BE2C (cell line): ENCODE measurements around the gene TCERG1L.

Experiments used
- DNase-seq: peaks from one replicate; pipeline ENCODE4 v3.0.0-alpha.2; 2020
- H3K27me3 ChIP-seq: fragments of 250-450 bp; sonication (Bioruptor Pico); 2 replicates; pipeline ENCODE4 v1.5.1; 2020; ENCODE audit warnings: mild to moderate bottlenecking
- H3K36me3 ChIP-seq: fragments of 250-450 bp; sonication (Bioruptor Pico); 2 replicates; pipeline ENCODE4 v1.5.1; 2020; ENCODE audit warnings: mild to moderate bottlenecking
- H3K4me1 ChIP-seq: fragments of 250-450 bp; sonication (Bioruptor Pico); 2 replicates; pipeline ENCODE4 v1.5.1; 2020
- H3K4me3 ChIP-seq: 2 replicates; pipeline ENCODE4 v1.5.1; 2011; ENCODE audit warnings: low read depth, low read length
- H3K9me3 ChIP-seq: fragments of 250-450 bp; sonication (Bioruptor Pico); 2 replicates; pipeline ENCODE4 v1.5.1; 2020
- CTCF ChIP-seq: IDR thresholded peaks from 2 replicates; pipeline ENCODE4 v1.5.1; 2012; ENCODE audit warnings: mild to moderate bottlenecking, low read depth, low read length

The TCERG1L gene

DNA sequence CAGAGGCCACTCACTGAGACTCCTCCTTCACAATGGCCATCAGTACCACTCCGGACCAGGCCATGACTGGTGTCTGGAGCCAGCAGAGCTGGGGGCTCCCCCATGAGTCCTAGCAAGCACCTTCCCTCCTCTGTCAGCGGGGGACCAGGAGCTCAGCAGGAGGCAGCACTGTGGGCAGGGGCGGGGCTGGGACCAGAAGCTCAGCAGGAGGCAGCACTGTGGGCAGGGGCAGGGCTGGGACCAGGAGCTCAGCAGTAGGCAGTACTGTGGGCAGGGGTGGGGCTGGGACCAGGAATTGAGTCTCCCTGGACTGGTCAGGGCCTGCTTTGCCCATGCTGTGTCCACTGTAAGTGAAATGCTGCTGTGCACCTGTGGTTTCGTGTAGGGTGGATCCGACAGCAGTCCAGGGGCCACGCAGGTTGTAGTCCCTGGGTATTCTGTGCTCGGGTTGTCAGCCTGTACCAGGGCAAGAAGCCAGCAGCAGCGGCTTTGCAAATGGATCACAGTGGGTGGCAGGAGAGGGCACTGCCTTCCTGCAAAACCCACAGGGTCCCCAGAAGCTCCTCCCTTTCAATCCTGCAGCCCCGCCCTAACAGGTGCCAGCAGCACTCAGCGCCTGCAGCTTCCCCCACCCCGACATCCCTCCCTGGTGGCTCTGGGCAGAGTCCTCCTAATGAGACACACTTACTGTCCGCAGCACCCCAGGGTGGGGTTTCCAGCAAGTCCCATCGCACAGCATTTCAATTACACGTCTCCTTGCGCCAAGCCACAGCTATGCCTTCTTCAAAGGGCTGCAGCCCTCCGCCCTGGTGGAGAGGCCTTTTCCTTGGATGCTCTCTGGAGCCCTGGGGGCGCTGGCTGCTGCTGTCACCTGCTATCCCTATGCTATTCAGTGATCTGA is 220.5 kb downstream of the TCERG1L start:
- Histone ChIP-seq H3K36me3 (no peaks in the 10 kb centered on the region), H3K4me1 (no peaks in the 10 kb centered on the region), H3K9me3 (no peaks in the 10 kb centered on the region), H3K4me3 (no peak overlapping the region), H3K27me3 (no peaks in the 10 kb centered on the region)
- DNase-seq, result no peak
- no peak for TF ChIP-seq CTCF

DNA sequence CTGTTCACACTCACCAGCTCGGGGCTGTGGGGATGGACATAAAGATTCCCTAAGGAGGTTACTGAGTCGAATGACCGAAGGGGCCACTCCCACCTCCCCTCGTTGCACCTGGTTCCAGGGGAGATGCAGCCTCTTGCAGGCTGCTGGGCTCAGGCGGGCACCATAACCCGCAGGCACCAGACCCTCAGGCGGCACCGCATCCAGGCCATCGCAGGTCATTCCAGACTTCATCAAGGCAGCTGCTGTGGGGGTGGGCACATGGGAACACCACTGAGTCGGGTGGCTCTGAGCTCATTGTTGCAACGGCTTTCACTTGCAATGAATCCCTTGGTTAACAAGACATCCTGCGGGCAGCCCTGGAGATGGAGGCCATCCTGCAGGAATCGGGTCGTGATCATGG is 221.7 kb downstream of the TCERG1L start:
- no peaks in the 10 kb centered on the region for H3K9me3 ChIP-seq
- no peaks in the 10 kb centered on the region for H3K27me3 ChIP-seq
- no peaks in the 10 kb centered on the region for H3K4me1 ChIP-seq
- no peak overlapping the region for H3K4me3 ChIP-seq
- no peak for DNase-seq
- no peaks in the 10 kb centered on the region for H3K36me3 ChIP-seq
- no peak for TF ChIP-seq CTCF

DNA sequence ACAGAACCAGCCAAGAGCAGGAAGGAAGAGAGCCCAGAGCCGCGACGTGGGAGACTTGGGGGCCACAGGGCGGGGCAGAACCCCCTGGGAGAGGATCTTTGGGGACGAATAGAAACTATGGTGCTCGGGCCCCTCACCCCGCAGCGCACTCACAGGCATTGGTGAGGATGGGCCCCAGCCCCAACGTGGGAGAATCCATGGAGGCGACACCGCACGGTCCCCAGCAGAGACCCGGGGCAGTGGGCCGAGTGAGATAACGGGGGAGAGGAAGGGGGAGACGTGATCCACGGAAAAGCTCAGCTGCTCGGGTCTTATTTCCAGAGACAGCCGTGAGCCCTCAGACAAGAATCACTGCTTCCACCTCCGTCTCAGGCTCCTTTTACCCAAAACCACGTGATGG is 222.4 kb downstream of the TCERG1L start:
- Histone ChIP-seq H3K9me3 (no peaks in the 10 kb centered on the region), H3K36me3 (no peaks in the 10 kb centered on the region), H3K4me1 (no peaks in the 10 kb centered on the region), H3K27me3 (no peaks in the 10 kb centered on the region), H3K4me3 (no peak overlapping the region)
- TF ChIP-seq CTCF, result no peak
- no peak for DNase-seq

GRCh38 chr10:131088619-131089018 is 222.9 kb downstream of the TCERG1L start:
- Histone ChIP-seq H3K9me3 (no peaks in the 10 kb centered on the region), H3K4me3 (no peak overlapping the region), H3K36me3 (no peaks in the 10 kb centered on the region), H3K4me1 (no peaks in the 10 kb centered on the region), H3K27me3 (no peaks in the 10 kb centered on the region)
- DNase-seq, result no peak
- no peak for TF ChIP-seq CTCF

DNA sequence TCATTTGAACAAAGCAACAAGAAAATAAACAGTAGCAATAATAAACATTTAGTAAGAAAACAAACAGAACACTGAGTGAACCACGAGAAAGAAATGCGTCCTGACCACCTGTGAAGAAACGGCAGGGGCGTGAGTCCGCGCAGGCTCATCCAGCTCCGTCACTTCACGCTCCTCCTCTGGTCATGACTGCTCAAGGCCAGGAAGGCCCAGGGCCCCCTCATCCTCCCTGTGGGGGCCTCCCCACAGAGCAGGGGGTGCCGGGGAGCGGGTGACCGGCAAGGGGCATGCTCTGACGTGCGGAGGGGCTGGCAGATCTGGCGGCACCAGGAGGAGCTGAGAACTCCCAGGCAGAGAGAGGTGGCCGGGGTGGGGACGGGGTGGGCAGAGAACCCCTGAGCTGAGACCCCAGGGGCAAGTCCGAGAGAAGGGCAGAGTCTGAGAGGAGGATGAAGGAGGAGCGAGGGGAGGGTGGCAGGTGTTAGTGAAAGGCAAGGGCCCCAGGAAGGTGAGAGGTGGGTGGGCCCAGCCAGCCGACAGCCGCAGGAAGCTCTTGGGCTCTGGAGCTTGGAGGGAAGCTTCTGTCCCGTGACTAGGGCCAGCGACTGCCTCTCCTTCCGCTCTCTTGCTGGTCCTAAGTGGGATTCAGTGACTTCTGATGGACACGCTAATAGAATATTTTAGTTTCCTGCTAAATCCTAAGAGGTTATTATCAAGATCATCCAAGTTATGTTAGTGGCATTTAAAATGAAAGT is 223.9 kb downstream of the TCERG1L start:
- no peak for TF ChIP-seq CTCF
- Histone ChIP-seq H3K27me3 (no peaks in the 10 kb centered on the region), H3K9me3 (no peaks in the 10 kb centered on the region), H3K4me1 (no peaks in the 10 kb centered on the region), H3K4me3 (no peak overlapping the region), H3K36me3 (no peaks in the 10 kb centered on the region)
- DNase-seq, result no peak

- H3K27me3 ChIP-seq, result no peaks in the 10 kb centered on the region
- H3K36me3 ChIP-seq, result no peaks in the 10 kb centered on the region
- DNase-seq, result no peak
- TF ChIP-seq CTCF, result no peak
- no peaks in the 10 kb centered on the region for H3K9me3 ChIP-seq
- H3K4me3 ChIP-seq, result no peak overlapping the region
- H3K4me1 ChIP-seq, result no peaks in the 10 kb centered on the region
Observed at GRCh38 chr10:131086511-131086910, 225.0 kb downstream of the TCERG1L start.
